A172 (cell line): ENCODE data around the gene ACSF2. TPM values are rescaled to one million over a fixed set of nuclear protein-coding genes. Genes with fewer than 3 reads are reported as not detected.
"Not testable (repeated sequence)": the region's sequence is repeated elsewhere in the genome, so short reads cannot be mapped to it uniquely, and the experiment has no call there.

Source experiments
- DNase-seq: peaks from one replicate; pipeline ENCODE4 v3.0.0-alpha.2; 2015; ENCODE audit warnings: low spot score
- total RNA-seq: library from RNA; depleted of rRNA; stranded (reverse); fragments of >200 nt; shearing (Covaris generic); gene quantifications from 2 replicates; pipeline ENCODE4 v1.2.3, GENCODE V29; 2014

ACSF2 gene
- total RNA-seq, 1 experiment from 2014 or later = 41.0 TPM

DNA sequence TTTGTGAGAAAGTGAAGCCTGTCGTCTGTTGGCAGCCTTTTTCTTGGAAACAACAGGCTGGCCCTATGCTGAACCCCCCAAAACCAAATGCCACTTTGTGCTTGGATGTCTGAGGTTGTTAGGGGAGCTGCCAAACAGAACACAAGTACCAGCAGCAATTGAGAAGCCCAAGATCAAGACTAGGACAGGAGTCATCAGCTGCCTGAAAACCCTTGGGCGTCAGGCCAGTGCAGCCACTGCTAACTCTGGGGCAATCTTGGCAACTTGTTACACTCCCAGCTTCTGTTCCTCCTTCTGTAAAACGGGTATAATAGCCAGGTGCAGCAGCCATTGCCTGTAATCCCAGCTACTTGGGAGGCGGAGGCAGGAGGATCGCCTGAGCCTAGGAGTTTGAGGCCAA is 19.4 kb upstream of the ACSF2 start:
- DNase-seq = no peak

DNA sequence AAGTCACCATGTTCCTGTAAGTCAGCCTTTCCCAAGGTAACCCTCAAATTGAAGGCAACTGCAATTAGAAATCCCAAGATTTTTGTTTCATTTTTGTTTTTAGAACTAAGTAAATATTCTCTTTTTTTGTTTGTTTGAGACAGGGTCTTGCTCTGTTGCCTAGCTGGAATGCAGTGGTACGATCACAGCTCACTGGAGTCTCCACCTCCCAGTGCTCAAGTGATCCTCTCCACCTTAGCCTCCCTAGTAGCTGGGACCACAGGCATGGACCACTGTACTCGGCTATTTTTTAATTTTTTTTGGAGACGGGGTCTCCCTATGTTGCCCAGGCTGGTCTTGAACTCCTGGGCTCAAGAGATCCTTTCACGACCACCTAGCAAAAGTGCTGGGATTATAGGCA is 18.1 kb upstream of the ACSF2 start:
- no peak for DNase-seq

GRCh38 chr17:50412188-50412732 is 13.8 kb upstream of the ACSF2 start:
- no peak for DNase-seq

DNA sequence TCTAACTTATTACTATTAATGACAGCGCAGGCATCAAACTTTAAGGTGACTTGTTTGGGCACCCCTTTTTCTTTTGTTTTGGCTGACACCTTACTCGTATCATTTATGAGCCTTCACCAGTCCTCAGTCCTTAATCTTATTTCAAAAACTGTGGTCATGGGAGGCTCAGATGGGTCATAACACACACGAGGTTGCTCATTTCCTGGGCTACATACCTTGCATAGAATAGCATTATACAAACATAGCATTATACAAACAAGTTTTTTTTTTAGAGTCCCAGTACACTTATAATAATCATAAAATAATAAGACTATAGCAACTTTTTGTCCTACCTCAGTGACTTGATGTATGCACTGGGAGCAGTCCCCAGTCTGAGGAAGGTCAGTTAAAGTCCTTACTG is 11.2 kb upstream of the ACSF2 start:
- no peak for DNase-seq

GRCh38 chr17:50419577-50419976 is 6.4 kb upstream of the ACSF2 start:
- DNase-seq = not testable (repeated sequence)

GRCh38 chr17:50420419-50421112 is 5.5 kb upstream of the ACSF2 start:
- no peak for DNase-seq

DNA sequence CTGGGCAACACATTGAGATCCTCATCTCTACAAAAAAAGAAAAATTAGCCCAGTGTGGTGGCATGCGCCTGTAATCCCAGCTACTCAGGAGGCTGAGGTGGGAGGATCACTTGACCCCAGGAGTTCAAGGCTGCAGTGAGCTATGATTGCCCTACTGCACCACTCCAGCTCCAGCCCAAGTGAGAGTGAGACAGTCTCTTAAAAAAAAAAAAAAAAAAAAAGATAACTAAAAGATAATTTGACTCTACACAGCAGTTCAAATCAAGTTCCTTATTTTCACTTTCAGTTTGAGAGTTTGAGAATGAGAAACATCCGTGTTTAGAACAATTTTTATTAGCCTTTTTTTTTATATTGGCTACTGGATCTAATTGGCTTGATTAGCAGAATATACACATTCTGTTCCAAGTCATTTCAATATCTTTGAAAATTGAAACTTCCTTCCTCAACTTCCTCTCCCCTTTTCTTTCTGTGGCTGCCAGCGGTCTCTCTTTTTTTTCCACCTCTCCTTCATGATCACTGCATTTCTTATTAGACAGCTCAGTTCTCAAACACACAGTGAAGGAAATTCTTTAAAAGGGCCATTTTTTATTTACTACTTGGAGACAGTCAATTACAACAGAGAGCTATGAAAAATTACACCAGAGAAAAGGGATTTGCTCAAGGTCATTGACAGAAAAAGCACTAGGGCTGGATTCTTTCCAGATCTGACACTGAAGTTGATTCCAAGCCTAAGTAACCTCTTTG is 4.5 kb upstream of the ACSF2 start:
- DNase-seq = peak; percentile 16

DNA sequence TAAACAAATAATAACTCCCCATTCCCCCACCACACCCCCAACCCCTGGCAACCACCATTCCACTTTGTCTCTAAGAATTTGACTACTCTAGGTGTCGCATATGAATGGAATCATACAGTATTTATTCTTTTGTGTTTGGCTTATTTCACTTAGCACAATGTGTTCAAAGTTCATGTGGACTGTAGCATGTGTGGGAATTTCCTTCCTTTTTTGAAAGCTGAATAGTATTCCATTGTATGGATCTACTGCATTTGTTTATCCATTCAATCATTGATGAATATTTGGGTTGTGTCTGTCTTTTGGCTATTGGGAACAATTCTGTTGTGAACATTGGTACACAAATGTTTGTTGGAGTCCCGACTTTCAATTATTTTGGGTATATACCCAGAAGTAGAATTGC is 3.3 kb upstream of the ACSF2 start:
- DNase-seq = no peak

GRCh38 chr17:50423553-50424159 is 2.4 kb upstream of the ACSF2 start:
- DNase-seq = peak; percentile 99

DNA sequence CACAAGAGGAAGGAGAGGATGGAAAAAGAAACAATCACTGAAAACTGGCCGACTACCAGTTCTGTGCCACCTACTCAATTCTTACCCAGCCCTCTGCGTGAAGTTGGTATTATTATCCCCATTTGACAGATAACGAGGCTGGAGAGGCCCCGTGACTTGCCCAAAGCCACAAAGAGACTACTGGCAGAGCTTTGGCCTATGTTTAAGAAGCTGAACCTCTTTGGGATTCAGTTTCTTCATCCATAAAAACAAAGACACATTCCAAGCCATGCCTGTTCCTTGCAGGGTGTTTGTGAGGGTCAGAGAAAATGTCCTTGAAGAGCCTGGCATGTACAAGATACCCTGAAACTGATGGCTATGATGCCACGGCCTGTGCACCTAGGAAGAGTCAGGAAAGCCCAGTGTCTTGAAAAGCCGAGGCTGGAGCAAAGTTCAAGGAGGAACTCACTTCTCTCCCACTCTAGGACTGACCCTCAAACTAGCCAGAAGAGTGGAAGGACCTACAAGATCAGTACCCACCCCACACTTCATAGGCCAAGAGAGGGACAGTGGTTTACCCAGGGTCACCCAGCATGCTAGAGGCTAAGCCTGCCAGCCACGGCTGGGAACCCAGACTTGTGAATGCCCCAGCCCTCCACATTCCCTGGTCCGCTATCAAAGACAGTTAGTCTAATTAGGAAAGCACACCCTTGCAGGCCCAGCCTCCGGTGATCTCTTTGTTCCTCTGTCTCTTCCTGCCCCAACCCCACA is 1.6 kb upstream of the ACSF2 start:
- DNase-seq = no peak

DNA sequence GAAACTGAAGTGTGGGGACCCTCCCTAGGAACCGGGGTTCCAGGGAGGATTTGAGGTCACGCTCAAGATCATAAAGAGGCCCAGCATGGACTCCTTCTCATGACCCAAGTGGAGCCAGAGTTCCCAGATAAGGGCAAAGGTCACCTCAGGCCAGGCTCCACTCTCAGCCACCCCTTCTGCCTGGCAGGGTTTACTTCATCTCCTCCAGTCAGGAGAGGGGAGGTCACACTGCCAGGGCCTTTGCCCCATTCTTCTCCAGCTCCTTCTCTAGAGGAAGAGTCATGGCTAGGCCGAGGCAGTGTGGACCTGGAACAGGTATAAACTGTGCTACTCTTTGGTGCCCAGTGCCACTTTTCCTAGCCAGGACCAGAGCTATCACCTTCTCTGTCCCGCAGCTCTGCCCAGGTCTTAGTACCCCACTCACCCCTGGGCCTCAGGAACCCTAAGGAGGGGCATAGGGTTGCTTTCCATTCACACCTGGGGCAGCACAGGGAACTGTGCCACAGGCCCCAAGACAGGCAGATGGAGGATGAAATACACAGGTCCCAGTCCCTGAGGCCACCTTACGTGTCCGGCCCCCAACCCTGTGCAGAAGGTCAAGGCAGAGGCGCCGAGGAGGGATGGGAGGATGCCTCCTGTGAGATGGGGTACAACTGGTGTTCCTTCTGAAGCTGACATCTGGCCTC is 879 bp upstream of the ACSF2 start:
- no peak for DNase-seq

DNA sequence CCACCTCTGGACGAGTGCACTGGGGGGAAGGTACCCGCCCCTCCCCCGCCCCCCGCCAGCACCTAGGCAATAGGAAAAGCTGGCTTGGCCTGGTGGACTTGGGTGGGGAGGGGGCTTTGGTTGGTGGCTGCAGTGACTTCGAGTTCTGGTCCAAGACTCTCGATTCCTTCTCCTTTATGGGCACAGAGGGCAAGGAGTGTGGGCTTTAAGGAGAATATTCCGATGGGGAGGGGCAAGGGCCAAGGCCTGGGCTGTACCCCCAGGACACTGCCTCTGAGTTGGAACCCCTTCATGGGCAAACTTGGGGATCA is 409 bp downstream of the ACSF2 start:
- no peak for DNase-seq

- peak; percentile 44 for DNase-seq
These were observed 1.1 kb downstream of the ACSF2 start for GRCh38 chr17:50426814-50427787.

DNA sequence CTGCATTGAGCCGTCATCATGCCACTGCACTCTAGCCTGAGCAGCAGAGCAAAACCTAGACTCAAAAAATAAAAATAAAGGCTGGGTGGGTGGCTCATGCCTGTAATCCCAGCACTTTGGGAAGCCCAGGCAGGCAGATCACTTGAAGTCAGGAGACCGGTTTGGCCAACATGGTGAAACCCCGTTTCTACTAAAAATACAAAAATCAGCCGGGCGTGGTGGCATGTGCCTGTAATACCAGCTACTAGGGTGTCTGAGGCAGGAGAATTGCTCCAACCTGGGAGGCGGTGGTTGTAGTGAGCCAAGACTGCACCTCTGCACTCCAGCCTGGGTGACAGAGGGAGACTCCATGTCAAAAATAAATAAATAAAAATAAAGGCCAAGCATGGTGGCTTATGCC is 2.1 kb downstream of the ACSF2 start:
- not testable (repeated sequence) for DNase-seq

- DNase-seq = no peak
These were observed 2.9 kb downstream of the ACSF2 start for GRCh38 chr17:50428831-50429424.

GRCh38 chr17:50429793-50430192 is 3.8 kb downstream of the ACSF2 start:
- DNase-seq = no peak

DNA sequence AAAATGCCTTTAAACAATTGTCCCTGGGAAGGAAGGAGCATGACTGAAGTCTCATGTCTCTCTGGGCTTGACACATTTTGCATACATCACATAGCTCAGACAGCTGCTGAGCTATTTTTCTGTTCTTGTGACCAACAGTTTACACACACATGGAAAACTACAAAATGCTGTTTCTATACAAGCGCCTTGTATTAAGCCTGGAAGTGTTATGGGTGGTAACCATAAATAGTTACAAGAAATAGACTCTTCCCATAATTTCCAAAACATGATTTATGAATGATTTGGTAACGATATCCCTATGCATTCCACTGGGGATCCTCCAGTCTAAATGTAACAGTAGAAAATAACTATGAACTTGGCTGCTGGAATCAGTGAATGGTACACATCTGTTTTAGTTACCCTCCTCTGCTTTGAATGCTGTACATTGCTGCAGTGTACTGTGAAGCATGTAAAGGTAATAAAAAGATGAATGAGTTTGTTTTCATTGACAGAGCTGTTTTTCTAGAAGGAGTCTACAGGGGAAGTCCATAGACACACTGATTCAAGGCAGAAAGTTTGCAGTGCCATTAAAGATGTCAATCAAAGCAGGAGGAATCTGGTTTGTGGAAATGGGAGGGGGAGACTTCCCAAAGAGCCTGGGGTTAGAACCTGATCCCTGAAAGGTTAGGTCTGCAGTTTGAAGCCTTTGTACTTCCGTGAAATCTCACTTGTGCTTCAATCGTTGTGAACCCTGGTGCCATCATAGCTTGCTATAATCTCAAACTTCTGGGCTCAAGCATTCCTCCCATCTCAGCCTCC is 5.0 kb downstream of the ACSF2 start:
- no peak for DNase-seq

- no peak for DNase-seq
These were observed 6.2 kb downstream of the ACSF2 start for GRCh38 chr17:50432125-50432762.

DNA sequence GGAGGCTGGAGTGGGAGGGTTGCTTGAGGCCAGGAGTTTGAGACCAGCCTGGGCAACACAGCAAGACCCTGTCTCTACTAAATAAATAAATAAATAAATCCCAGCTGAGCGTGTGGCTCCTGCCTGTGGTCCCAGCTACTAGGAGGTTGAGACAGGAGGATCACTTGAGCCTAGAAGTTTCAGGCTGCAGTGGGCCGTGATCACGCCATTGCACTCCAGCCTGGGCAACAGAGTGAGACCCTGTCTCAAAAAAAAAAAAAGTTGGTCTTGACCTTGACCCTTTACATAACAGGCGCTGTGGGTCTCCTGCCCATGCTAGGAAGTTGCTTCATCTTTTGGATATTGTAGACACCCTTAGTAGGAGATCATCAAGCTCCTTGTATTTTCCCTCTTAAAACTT is 11.4 kb downstream of the ACSF2 start:
- no peak for DNase-seq
